ENCODE measurements around the gene CSKMT.

- TF ChIP-seq CTCF (IDR thresholded peaks at IDR 0.05 in 2 of 3, conservative IDR thresholded peaks at IDR 0.05 in 1 of 3; ENCODE audit: control insufficient read depth in 2 of 3, extremely low read depth in 1 of 3, insufficient read depth in 1 of 3, low read depth in 3 of 3, low read length in 3 of 3) (no peak), MXI1 (IDR thresholded peaks at IDR 0.05; ENCODE audit: low read depth, low read length) (no peak; the same call in none of the 2 replicates)
These were observed 44.3 kb downstream of the CSKMT start for GRCh38 chr11:62709247-62710000.
